Activated CD4-positive, alpha-beta T cell treated with anti-CD3 and anti-CD28 coated beads for 48 hours (primary cell): ENCODE results near the gene TEX51.

ENCODE experiments used
- DNase-seq: peaks from one replicate; pipeline ENCODE4 v3.0.0-alpha.2; 2020

Gene TEX51

GRCh38 chr2:126894082-126894481, 4.6 kb upstream of the TEX51 start:
- DNase-seq: no peak

GRCh38 chr2:126894585-126895182, 4.0 kb upstream of the TEX51 start:
- no peak for DNase-seq

- DNase-seq: no peak
These were observed 3.4 kb upstream of the TEX51 start for GRCh38 chr2:126895336-126895735.

- DNase-seq: no peak
These were observed 2.2 kb upstream of the TEX51 start for GRCh38 chr2:126896471-126896870.

- DNase-seq: no peak
These were observed 1.0 kb downstream of the TEX51 start for GRCh38 chr2:126899616-126900185.

GRCh38 chr2:126900646-126901319, 2.1 kb downstream of the TEX51 start:
- no peak for DNase-seq

- no peak for DNase-seq
These were observed 2.8 kb downstream of the TEX51 start for GRCh38 chr2:126901459-126901858.

GRCh38 chr2:126902152-126902835, 3.6 kb downstream of the TEX51 start:
- no peak for DNase-seq

- DNase-seq: no peak
These were observed 4.2 kb downstream of the TEX51 start for GRCh38 chr2:126902859-126903258.

GRCh38 chr2:126905991-126906390, 7.3 kb downstream of the TEX51 start:
- no peak for DNase-seq

GRCh38 chr2:126906781-126907180, 8.1 kb downstream of the TEX51 start:
- DNase-seq: no peak

GRCh38 chr2:126907671-126908070, 9.0 kb downstream of the TEX51 start:
- DNase-seq: no peak

GRCh38 chr2:126908721-126909177, 10.1 kb downstream of the TEX51 start:
- DNase-seq: no peak

GRCh38 chr2:126909366-126909765, 10.7 kb downstream of the TEX51 start:
- no peak for DNase-seq

- DNase-seq: no peak
These were observed 11.1 kb downstream of the TEX51 start for GRCh38 chr2:126909781-126910180.

- no peak for DNase-seq
These were observed 11.9 kb downstream of the TEX51 start for GRCh38 chr2:126910637-126911036.

- DNase-seq: no peak
These were observed 12.6 kb downstream of the TEX51 start for GRCh38 chr2:126911111-126911796.

- no peak for DNase-seq
These were observed 13.5 kb downstream of the TEX51 start for GRCh38 chr2:126912201-126912600.

- DNase-seq: no peak
These were observed 14.6 kb downstream of the TEX51 start for GRCh38 chr2:126913329-126913728.

GRCh38 chr2:126913881-126914615, 15.4 kb downstream of the TEX51 start:
- no peak for DNase-seq

- DNase-seq: no peak
These were observed 16.3 kb downstream of the TEX51 start for GRCh38 chr2:126914811-126915500.

- DNase-seq: no peak
These were observed 17.2 kb downstream of the TEX51 start for GRCh38 chr2:126915903-126916302.
